SIG-M5 treated with dmso at 0.1 percent for 504 hours (cell line): ENCODE results near the gene TTC27.
"Not testable (repeated sequence)": the region's sequence is repeated elsewhere in the genome, so short reads cannot be mapped to it uniquely, and the experiment has no call there.

ENCODE experiments used
- DNase-seq: peaks from one replicate; lab custom pipeline; 2025; ENCODE audit not compliant: unreplicated experiment; lab: John Stamatoyannopoulos, UW

Gene TTC27

GRCh38 chr2:32846274-32846673 lies 218.4 kb downstream of the TTC27 start:
- not testable (repeated sequence) for DNase-seq

GRCh38 chr2:32847734-32848133 lies 219.9 kb downstream of the TTC27 start:
- no peak for DNase-seq

- no peak for DNase-seq
Observed at GRCh38 chr2:32849456-32850194, 221.8 kb downstream of the TTC27 start.

- DNase-seq: no peak
Observed at GRCh38 chr2:32851777-32852439, 224.1 kb downstream of the TTC27 start.

GRCh38 chr2:32852856-32853255 lies 225.0 kb downstream of the TTC27 start:
- no peak for DNase-seq

- no peak for DNase-seq
Observed at GRCh38 chr2:32856891-32857290, 229.0 kb downstream of the TTC27 start.

GRCh38 chr2:32858713-32859112 lies 230.9 kb downstream of the TTC27 start:
- no peak for DNase-seq

- DNase-seq: no peak
Observed at GRCh38 chr2:32860385-32860784, 232.5 kb downstream of the TTC27 start.

- DNase-seq: no peak
Observed at GRCh38 chr2:32862269-32863055, 234.6 kb downstream of the TTC27 start.

- no peak for DNase-seq
Observed at GRCh38 chr2:32863326-32863725, 235.5 kb downstream of the TTC27 start.

- DNase-seq: no peak
Observed at GRCh38 chr2:32863803-32864202, 236.0 kb downstream of the TTC27 start.

- no peak for DNase-seq
Observed at GRCh38 chr2:32864334-32865111, 236.7 kb downstream of the TTC27 start.

GRCh38 chr2:32865399-32866068 lies 237.7 kb downstream of the TTC27 start:
- DNase-seq: no peak

GRCh38 chr2:32866462-32866861 lies 238.6 kb downstream of the TTC27 start:
- not testable (repeated sequence) for DNase-seq
